Nephron (organoid): ENCODE measurements around the gene ADIPOR2.

Source experiments
- H3K27ac Mint-ChIP-seq, 3 experiments: 2 replicates each; pipeline ENCODE4 v1.8.0; 2020; ENCODE audit warnings: mixed read lengths in 3 of 3, mild to moderate bottlenecking in 2 of 3, moderate library complexity in 1 of 3
- H3K27me3 Mint-ChIP-seq: 2 replicates; pipeline ENCODE4 v1.8.0; 2021; ENCODE audit warnings: low read depth, mild to moderate bottlenecking, moderate library complexity, mixed read lengths
- H3K36me3 Mint-ChIP-seq: 2 replicates; pipeline ENCODE4 v1.8.0; 2020; ENCODE audit warnings: low read depth, mixed read lengths
- H3K4me1 Mint-ChIP-seq: 2 replicates; pipeline ENCODE4 v1.8.0; 2020; ENCODE audit warnings: mixed read lengths
- H3K4me3 Mint-ChIP-seq, 3 experiments: 2 replicates each; pipeline ENCODE4 v1.8.0; 2020; ENCODE audit warnings: mild to moderate bottlenecking in 3 of 3, mixed read lengths in 3 of 3, moderate library complexity in 2 of 3
- H3K9me3 Mint-ChIP-seq: 2 replicates; pipeline ENCODE4 v1.8.0; 2020; ENCODE audit warnings: mixed read lengths
- CTCF ChIP-seq, 3 experiments: fragments of 200-600 bp; sonication (generic); IDR thresholded peaks; one replicate each; pipeline ENCODE4 v1.5.0; 2021; ENCODE audit warnings: antibody characterized with exemption in 3 of 3; ENCODE audit not compliant: unreplicated experiment in 3 of 3

Gene ADIPOR2

DNA sequence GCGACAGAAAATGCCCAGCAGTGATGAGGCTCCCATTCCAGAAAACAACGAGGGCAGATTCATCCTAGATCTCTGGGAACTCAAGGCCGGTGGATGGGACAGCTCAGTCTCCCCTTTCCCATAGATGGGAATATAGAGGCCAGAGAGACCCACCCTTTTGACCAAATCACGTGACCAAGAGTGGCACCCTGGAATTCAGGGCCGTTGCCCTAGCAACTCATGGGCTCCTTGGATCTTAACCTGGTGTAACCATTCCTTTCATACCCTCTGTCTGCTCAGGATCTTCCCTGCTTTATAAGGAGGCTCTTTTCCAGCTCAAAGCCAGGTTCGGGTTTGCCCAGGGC, 121.0 kb downstream of the ADIPOR2 start:
- no peaks in the 10 kb centered on the region for H3K36me3 Mint-ChIP-seq
- H3K9me3 Mint-ChIP-seq = peaks cover 3% of the 10 kb centered on the region
- H3K27ac Mint-ChIP-seq = no peak overlapping the region
- TF ChIP-seq CTCF (IDR thresholded peaks at IDR 0.05; ENCODE audit: unreplicated experiment in 3 of 3) = no peak
- H3K4me3 Mint-ChIP-seq = no peak overlapping the region
- H3K27me3 Mint-ChIP-seq = peaks cover 25% of the 10 kb centered on the region
- no peaks in the 10 kb centered on the region for H3K4me1 Mint-ChIP-seq

DNA sequence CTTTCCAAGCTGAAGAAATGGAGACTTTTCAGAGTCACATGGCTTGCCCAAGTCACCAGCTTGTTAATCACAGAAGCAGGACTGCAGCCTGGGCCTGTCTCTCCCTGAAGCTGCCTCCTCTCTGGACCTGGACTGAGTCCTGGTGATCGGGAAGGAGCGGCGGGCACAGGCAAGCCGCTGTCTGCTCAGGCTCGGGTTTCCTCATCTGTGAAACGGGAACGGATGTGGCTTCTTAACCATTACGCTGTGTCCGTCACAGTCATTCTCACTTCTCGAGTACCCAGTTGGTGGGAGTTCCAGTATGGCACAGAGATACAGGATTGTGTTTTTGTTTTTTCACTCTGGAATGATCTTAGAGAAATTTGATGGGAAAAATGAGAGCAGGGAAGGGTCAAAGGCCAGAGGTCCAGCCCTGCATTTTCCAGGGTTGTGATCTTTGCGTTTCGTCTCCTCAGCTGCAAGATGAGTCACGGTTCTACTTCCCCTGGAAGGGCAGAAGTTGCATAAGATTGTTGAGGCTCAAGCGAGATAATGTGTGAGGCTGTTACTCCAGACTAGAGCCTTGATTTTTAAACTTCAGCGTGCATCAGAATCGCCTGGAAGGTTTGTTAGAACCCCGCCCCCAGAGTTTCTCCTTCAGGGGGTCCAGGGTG, 121.9 kb downstream of the ADIPOR2 start:
- H3K4me1 Mint-ChIP-seq = no peaks in the 10 kb centered on the region
- no peaks in the 10 kb centered on the region for H3K36me3 Mint-ChIP-seq
- peaks cover 3% of the 10 kb centered on the region for H3K9me3 Mint-ChIP-seq
- H3K27ac Mint-ChIP-seq = no peak overlapping the region
- TF ChIP-seq CTCF (IDR thresholded peaks at IDR 0.05; ENCODE audit: unreplicated experiment in 3 of 3) = no peak
- no peak overlapping the region for H3K4me3 Mint-ChIP-seq
- peaks cover 26% of the 10 kb centered on the region for H3K27me3 Mint-ChIP-seq

DNA sequence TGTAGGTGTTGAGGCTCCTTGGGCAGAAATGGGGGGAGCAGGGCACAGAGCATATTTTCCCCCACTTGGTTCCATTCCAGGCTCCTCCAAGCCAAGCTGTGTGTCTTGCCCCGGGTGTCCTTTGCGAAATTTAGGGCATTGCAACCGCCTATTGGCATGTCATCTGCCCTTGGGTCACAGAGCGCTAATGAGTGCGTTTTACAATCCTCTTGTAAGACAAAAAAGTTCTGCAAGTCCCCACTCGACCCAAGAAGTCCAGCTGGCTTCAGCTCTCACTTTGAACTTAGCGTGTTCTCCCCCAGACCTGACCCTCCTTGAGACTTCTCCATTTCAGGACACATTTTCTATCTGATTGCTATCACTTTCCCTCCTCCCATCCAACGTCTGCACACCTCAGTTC, 123.4 kb downstream of the ADIPOR2 start:
- peaks cover 3% of the 10 kb centered on the region for H3K9me3 Mint-ChIP-seq
- peaks cover 4% of the 10 kb centered on the region for H3K4me1 Mint-ChIP-seq
- TF ChIP-seq CTCF (IDR thresholded peaks at IDR 0.05; ENCODE audit: unreplicated experiment in 3 of 3) = no peak
- no peaks in the 10 kb centered on the region for H3K36me3 Mint-ChIP-seq
- peaks cover 30% of the 10 kb centered on the region for H3K27me3 Mint-ChIP-seq
- H3K27ac Mint-ChIP-seq = no peak overlapping the region
- H3K4me3 Mint-ChIP-seq = no peak overlapping the region

GRCh38 chr12:1815108-1815507, 124.2 kb downstream of the ADIPOR2 start:
- H3K9me3 Mint-ChIP-seq = peaks cover 3% of the 10 kb centered on the region
- no peak overlapping the region for H3K4me3 Mint-ChIP-seq
- H3K4me1 Mint-ChIP-seq = peaks cover 11% of the 10 kb centered on the region
- H3K36me3 Mint-ChIP-seq = no peaks in the 10 kb centered on the region
- no peak for TF ChIP-seq CTCF (IDR thresholded peaks at IDR 0.05; ENCODE audit: unreplicated experiment in 3 of 3)
- H3K27ac Mint-ChIP-seq = no peak overlapping the region
- peaks cover 39% of the 10 kb centered on the region for H3K27me3 Mint-ChIP-seq

DNA sequence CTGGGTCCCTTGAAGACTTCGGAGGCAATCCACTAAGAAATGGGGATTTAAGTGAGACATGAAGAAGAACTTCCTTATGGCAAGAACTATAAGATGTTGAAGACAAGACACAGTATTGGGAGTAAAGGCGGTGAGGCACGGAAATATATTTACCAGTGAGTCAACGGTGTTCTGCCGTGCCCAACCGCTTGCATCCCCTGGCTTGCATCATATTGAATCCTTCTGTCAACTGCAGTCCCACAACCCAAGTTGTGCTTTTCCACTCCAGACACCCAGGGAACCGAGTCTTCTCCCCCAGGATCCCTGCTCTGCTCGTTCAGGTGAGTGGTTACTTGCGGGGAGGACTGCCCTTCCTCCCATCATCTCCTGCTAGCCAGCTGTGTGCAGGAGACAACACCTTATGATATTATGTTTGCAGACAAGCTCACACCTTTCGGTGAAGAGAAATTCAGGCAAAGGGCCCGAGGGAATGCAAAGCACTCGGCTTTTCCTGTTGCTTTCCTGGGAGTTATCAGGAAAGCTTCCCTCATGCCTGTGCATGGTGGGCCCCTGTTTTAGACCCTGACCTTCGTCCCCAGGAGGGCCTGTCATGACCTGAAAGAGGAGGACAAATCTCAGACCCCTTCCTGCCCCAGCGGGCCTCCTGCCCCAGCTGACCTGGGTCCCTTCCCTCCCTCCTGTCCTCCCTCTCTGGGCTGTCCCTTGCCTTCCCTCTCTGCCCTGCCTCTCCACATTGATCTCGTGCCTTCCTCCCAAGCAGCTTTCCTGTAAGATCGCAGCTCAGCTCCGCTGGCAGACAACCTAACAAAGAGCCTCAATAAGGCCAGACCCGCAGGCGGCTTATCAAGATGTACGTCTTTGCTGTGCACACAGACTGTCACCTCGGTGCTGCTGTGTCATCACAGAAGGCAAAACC, 125.2 kb downstream of the ADIPOR2 start:
- Mint-ChIP-seq H3K4me1 (peaks cover 18% of the 10 kb centered on the region), H3K4me3 (no peak overlapping the region), H3K9me3 (peaks cover 3% of the 10 kb centered on the region), H3K27ac (no peak overlapping the region), H3K36me3 (no peaks in the 10 kb centered on the region), H3K27me3 (peaks cover 43% of the 10 kb centered on the region)
- TF ChIP-seq CTCF (IDR thresholded peaks at IDR 0.05; ENCODE audit: unreplicated experiment in 3 of 3) = no peak
